Subcutaneous adipose tissue (tissue), 4 donors: ENCODE results near the gene SLC48A1. TPM values are rescaled to one million over a fixed set of nuclear protein-coding genes. Genes with fewer than 3 reads are reported as not detected.

ENCODE experiments used
- total RNA-seq, 4 donors: library from RNA; depleted of rRNA; stranded (reverse); fragments of >200 nt; gene quantifications; one replicate each; pipeline ENCODE4 v1.1.0, GENCODE V29; 2016
- TF ChIP-seq, protein P1 (sequence below): fragments of 450-650 bp; IDR thresholded peaks from one replicate; pipeline ENCODE4 v1.5.1; 2016; ENCODE audit warnings: low read depth, mild to moderate bottlenecking, control low read depth, antibody characterized with exemption, moderate library complexity

SLC48A1 gene
- total RNA-seq, 4 donors from 2014 or later: 18.9 to 38.4 (median 21.4) TPM

DNA sequence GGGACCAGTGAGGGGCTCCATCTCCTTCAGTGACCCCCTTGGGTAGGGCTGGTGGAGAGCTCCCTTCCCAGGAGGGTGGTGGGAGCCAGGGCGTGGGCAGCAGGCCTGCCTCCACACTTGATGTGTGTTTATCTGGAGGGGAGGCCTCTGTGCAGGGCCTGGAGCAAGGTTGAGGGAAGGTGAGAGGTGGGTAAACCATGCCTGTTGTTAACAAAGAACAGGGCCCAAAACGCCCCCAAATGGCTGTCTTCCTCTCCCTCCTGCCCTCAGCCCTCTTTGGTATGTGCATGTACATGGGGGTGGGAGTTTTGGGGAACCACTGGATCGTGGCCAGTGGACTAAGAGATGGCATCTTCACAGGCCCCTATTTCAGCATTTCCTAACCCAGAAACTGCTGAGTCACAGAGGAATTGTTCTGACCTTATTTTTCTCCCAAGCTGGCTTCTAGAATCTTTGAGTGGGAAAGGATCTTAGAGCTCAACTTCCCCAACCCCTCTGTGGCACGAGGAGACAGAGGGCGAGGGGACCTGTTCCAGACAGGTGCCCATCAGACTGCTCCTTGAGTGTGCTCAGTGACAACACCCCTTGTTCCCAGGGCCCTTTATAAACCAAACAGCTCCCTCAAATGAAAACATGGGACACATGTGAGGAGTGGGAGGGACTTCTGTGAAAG is 3.6 kb downstream of the SLC48A1 start:
- TF ChIP-seq, protein P1, sequence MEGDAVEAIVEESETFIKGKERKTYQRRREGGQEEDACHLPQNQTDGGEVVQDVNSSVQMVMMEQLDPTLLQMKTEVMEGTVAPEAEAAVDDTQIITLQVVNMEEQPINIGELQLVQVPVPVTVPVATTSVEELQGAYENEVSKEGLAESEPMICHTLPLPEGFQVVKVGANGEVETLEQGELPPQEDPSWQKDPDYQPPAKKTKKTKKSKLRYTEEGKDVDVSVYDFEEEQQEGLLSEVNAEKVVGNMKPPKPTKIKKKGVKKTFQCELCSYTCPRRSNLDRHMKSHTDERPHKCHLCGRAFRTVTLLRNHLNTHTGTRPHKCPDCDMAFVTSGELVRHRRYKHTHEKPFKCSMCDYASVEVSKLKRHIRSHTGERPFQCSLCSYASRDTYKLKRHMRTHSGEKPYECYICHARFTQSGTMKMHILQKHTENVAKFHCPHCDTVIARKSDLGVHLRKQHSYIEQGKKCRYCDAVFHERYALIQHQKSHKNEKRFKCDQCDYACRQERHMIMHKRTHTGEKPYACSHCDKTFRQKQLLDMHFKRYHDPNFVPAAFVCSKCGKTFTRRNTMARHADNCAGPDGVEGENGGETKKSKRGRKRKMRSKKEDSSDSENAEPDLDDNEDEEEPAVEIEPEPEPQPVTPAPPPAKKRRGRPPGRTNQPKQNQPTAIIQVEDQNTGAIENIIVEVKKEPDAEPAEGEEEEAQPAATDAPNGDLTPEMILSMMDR: no peak

DNA sequence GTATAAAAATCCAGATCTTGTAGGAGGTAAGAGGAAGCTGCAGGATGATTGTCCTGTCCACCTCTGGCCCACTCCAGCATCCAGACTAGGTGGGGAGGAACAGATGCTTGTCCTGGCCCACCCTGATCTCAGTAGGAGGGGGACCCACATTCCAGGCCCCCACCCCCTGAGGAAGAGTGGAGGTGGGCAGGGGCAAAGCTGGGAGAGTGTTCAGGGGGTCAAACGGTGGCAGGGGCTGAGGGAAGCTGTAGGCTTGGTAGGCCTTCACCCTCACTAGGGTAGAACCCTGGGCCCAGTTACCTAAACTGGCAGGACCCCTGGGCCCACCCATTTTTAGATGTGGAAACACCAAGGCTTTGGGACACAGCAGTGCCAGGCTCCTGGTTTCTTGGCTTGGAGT is 4.1 kb downstream of the SLC48A1 start:
- TF ChIP-seq, protein P1: no peak

DNA sequence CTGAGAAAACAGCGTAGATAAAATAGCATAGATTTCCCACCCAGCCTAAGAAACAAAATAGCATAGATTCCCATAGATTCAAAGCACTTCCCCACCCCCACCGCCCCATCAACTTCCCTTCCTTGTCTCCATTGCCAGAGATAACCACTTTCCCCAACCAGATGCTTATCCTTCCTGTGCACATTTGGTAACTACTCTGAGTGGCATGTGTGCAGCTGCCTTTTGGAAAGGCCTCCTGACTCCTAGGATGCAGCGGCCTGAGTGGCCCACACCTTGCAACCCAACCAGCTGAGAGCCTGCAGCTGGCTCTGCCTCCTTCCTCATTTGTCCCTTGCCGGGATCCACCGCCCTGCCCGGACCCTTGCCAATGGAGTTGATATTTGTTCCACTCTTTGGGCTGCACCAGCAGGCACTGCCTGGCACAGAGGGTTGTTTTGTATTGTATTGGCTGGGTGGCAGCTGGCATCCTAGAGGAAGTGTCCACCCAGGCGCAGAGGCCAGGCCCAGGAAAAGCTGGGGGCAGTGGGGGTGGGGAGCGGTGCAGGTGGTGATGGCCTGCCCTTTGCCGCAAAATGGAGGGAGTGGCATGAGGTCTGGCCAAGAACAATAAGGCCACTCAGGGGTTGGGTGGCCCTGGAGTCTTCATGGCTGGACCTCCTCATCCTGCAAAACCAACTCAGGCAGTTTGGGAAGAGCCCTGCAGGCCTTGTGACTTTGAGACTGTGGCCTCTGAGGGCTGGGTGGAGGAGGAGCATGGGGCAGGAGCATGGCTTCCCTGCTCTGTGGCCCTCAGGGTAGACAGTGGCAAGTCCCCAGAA is 4.9 kb downstream of the SLC48A1 start:
- TF ChIP-seq, protein P1: no peak

DNA sequence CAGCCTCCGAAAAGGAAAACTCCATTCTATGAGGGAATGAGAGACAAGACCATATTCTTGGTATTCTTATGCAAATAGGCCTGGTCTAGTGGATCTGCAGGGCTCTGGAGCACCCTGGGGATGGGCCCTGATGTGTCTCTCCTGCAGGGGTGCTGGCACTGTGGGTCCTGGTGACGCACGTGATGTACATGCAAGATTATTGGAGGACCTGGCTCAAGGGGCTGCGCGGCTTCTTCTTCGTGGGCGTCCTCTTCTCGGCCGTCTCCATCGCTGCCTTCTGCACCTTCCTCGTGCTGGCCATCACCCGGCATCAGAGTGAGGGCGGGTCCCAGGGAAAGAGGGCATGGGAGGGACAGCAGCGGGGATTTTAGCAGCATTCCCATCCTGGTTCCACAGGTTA is 5.8 kb downstream of the SLC48A1 start:
- TF ChIP-seq, protein P1: no peak

DNA sequence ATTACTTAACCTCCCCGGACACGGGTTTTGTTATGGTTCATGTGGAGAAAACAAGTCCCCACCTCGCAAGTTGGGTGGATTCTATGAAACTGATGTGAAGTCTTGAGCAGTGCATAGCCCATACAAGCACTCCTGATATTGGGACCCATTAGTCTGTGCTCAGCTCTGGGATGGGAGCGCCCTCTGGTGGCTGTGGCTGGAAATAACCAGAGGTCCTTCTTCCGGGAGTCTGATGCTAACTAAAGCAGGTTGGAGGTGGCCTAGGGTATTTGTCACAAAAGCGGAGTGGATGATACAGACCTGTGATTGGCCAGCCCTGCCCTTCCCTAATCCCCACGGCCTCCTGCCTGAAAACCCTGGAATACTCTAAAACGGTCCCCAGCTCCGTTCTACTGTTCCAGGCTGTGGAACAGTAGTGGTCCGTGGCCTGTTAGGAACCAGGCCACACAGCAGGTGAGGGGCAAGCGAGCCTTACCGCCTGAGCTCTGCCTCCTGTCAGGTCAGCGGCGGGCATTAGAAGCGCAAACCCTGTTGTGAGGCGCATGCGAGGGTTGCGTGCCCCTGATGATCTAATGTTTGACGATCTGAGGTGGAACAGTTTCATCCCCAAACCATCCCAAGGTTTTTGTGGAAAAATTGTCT is 6.4 kb downstream of the SLC48A1 start:
- TF ChIP-seq, protein P1: no peak

DNA sequence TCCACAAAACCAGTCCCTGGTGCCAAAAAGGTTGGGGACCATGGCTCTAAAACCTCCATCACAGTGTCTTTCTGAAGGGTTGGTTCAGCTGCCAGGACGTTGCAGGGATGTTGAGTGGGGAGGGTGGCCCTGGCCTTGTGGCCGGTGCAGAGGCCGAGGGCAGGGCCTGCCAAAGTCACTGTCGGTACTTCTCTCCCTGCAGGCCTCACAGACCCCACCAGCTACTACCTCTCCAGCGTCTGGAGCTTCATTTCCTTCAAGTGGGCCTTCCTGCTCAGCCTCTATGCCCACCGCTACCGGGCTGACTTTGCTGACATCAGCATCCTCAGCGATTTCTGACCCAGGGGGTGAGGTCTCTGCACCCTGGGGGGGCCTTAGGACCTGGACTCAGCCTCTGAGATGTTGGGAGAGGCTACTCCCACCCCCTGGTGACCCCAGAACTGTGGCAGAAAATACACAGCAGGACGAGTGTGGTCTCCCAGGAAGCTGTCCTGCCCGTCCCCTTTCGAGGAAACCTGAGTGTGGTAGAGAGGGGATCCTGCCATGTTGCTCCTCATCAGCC is 7.0 kb downstream of the SLC48A1 start:
- TF ChIP-seq, protein P1: no peak
